Measurements from ENCODE around the gene GFI1B.

- TF ChIP-seq CTCF (IDR thresholded peaks at IDR 0.05 in 4 of 5, conservative IDR thresholded peaks at IDR 0.05 in 1 of 5) (peak in 1 of 5 experiments; percentile 3), POLR2A (IDR thresholded peaks at IDR 0.05) (no peak)
These were observed 52.6 kb downstream of the GFI1B start for GRCh38 chr9:133031130-133031422.
